HG02938 (cell line): ENCODE results near the gene RANBP9.
A peak's percentile ranks its signal among the peaks of the same experiment; 100 is the strongest.

Source experiments
- ATAC-seq: cut with Tn5 transposase; IDR thresholded peaks from one replicate; pipeline ENCODE4 v1.9.1; 2021; ENCODE audit warnings: mild to moderate bottlenecking, moderate library complexity; ENCODE audit not compliant: unreplicated experiment

The RANBP9 gene

DNA sequence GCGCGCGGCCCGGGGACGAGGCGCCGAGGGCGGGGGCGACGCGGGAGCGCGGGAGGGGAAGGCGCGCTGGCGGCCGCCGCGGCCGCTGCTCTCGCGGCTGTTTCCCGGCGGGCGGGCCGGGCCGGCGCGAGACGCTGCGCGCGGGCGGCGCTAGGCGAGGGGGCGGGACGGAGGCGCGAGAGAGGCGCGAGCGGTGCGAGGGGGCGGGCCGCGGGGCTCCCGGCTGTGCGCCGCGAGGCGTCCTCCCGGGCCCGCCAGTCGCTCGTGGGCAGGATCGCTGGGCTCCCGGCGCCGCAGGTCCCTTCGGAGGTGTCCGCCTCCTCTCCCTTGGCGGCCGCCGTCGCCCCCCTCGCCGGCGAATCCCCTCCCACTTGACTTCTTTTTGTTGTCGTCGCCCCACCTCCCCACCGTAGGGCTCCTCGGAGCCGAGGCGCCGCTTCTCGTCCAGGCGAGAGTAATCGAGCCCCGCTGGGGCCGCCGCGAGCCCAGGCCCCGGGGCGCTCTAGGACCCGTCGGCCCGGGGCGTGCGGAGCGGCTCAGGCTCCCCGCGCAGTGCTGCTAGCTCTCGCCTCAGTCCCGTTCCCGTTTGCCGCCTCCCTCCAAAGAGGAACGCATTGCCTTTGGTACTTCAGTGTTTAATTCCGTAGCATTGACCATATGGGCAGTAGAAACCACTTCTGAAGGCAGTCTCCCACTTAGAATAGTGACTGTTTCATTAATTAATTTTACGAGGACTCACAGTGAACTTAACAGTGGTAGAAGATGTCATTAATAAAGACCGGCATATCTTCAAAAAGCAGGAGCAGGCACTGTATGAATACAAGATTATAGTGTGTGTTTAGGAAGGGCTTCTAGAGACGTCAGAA, at the start of gene RANBP9:
TSS of gene RANBP9 (minus strand) at position 103 of the 866 bp plus-strand sequence. CDS start 330 bp downstream, outside the sequence.
- peak; percentile 65 for ATAC-seq

DNA sequence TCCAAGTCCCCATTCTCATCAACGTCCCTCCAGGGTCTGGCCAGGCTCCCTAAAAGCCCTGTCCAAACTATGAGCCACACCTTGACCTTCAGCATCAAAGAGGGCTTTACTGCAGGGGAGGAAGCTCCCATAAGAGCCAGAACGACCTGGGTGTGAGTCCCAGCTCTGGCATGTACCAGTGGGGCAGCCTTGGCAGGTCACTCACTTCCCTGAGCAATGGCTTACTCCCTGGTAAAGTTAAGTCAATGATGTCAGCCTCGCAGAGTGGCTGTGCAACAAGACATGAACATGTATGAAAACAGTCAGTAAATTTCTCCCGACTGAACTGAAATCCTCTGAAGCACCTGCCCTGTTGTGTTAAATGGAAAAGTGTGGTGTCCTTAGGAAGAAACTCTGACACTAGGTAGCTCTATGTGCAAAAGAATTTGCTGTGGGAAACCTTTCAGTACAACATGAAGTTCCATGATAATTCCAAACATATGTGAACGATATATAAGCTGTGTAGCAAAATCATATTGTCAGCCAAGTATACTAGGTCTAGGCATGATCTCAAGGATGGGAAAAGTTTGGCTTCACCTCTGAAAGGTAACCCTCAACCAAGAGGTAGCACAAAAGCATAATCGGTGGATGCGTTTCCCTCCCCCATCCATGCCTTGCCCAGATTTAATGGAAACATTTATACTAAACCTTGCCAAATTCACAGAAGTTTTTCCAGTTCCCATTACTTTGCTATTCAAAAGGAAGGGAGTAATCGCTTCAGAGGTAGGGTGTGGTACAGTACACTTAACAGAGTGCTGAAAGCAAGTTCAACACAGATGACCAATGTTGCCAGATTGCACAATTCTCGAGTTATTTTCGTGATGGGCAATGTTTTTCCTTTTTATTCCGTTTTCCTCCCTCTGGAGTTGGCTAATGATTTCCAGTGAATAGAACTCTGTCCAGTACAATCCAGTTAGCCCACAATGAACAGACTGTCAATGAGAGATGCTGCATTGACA, 49.0 kb upstream of the RANBP9 start:
- no peak for ATAC-seq

DNA sequence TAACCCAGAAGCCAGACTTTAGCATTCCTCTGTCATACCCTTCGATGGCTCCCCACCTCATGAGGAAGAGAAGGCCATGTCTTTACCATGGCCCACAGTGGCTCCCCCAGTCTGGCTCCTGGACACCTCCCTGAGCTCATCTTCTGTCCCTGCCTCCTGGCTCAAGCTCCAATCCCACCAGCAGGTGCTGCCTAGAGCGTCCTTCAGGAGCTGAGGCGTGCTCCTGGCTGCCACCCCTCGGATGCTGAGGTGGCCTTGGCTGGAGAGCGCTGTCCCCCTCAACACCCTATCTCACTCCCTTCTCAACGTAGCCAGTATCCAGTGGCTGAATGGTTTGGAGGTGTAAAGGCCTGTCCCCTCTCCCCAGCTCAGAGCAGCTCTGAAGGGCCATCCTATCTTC, 47.4 kb upstream of the RANBP9 start:
- ATAC-seq = no peak

DNA sequence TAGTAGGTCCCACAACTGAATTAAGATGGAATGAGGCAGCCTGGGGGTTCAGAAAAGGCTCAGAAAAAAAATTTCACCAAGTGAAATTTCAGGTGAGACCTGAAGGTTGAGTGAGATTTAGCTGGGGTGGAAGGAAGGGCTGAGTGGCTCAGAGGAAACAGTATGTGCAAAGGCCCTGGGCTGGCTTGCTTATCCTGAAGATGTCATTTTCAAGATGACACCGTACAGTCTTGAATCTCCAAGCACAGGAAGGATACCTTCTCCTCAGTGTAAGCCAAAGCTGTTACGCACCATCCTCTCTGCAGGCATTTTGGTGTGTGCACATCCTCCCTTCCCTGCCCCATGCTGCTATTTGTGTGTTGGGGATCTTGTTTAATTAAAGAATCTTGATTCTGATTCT, 43.0 kb upstream of the RANBP9 start:
- no peak for ATAC-seq

DNA sequence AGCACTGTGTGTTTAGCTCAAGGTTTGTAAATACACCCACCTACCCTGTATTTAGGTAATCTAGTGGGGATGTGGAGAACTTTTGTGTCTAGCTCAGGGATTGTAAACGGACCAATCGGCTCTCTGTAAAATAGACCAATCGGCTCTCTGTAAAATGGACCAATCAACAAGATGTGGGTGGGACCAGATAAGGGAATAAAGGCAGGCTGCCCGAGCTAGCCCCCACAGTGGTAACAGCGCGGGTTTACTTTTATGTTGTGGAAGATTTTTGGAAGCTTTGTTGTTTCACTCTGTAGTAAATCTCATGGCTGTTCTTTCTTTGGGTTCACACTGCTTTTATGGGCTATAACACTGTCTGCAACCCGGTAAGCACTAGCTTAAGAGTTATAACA, 32.1 kb upstream of the RANBP9 start:
- ATAC-seq = no peak

DNA sequence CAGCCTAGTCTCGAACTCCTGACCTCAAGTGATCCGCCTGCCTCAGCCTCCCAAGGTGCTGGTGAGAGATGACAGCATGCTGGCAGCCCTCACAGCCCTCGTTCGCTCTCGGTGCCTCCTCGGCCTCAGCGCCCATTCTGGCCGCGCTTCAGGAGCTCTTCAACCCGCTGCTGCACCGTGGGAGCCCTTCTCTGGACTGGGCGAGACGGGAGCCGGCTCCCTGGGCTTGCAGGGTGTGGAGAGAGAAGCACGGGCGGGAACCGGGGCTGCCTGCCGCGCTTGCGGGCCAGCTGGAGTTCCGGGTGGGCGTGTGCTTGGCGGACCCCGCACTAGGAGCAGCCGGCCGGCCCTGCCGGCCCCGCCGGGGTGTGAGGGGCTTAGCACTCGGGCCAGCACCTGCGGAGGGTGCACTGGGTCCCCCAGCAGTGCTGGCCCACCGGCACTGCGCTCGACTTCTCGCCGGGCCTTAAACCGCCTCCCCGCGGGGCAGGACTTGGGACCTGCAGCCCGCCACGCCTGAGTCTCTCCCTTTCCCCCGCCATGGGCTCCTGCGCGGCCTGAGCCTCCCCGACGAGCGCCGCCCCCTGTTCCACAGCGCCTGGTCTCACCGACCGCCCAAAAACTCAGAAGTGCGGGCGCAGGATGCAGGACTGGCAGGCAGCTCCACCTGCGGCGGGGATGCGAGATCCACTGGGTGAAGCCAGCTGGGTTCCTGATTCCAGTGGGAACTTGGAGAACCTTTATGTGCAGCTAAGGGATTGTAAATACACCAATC, 31.5 kb upstream of the RANBP9 start:
- no peak for ATAC-seq

DNA sequence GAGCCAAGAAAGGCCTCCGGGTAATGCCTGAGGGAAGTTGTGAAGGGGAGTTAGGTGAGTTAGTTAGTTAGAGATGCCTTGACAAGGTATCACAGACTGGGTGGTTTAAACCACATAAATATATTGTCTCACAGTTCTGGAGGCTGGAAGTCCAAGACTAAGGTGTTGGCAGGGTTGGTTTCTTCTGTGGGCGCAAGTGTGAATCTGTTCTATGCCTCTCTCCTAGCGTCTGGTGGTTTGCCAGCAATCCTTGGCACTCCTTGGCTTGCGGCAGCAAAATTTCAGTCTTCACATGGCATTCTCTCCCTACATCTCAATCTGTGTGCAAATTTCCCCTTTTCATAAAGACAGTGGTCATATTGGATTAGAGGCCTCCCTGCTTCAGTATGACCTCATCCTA, 29.7 kb upstream of the RANBP9 start:
- ATAC-seq = no peak

DNA sequence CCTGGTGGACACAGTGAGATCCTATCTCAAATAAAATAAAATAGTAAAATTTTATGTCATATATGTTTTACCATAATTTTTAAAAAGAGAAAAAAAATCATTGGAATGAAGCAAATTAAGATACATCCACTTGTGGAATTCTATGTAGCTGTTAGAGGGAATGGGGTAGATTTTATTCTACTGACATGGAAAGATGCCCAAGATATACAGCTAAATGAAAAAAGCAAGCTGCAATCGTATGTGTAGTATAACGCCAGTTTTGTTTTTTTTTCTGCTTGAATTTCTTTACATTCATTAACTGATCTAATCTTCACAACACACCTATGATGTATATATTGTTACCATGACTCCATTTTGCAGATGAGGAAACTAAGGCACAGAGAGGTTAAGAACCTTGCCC, 23.4 kb upstream of the RANBP9 start:
- ATAC-seq = no peak

DNA sequence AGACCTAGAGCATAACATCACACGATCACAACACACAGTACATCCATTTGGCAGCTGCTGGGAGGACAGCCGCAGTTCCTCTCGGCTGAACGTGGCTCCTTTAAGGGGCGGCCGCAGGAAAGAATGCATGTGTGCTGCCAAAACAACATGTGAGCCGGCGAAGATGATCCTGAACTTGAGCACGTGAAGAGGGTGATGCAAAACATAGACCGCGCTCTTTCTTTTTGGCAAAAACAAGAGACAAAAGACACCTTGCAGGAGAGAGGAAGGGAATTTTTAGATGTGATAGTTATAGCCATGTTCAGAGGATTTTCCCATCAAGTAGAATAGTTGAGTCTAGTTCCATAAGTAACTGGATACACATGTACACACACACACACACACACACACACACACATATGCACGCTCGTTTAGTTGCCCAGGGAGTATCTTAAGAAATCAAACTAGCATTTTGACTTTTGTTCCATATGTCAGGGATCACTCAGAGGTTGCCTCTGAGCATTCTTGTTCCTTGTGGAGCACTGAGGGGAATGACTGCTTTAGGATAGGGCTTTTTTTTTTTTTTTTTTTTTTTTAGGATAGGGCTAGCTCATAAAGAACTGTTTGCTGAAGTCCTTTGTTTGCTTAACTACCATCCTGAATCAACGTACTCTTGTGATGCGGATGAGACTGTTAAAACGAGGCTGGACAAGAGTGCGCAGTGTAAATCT, 21.7 kb upstream of the RANBP9 start:
- ATAC-seq = no peak

DNA sequence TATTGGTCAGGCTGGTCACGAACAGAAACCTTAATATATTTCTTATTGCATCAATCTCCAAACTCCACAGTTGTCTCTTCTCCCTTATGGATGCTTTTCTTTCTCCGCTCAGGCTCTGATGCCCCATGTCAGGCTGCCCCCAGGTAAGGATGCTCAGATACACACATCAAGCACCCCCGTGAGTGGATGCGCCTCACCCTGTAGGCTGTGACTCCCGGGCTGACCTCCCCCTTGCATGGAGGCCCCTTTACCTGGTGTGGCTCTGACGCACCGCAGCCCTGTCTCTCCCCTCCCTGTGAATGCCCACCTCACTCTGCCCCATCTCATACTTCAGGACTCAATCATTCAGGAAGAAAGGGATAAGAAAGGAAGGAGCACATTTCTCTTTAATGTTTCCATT, 19.1 kb upstream of the RANBP9 start:
- no peak for ATAC-seq

DNA sequence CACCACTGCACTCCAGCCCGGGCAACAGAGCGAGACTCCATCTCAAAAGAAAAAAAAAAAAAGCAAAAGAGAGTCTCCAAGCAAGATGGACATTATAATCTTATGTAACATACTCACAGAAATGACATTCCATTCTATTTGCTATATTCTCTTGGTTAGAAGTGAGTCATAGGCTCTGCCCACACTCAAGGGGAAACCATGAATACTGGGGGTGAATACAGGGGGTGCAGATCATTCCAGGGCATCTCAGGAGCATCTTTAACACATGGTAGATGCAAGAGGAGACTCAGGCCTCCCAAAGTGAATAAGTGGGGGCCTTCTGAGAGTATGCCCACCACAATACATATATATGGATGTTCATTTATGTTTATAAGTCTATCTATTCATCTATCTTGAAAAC, 18.3 kb upstream of the RANBP9 start:
- no peak for ATAC-seq

DNA sequence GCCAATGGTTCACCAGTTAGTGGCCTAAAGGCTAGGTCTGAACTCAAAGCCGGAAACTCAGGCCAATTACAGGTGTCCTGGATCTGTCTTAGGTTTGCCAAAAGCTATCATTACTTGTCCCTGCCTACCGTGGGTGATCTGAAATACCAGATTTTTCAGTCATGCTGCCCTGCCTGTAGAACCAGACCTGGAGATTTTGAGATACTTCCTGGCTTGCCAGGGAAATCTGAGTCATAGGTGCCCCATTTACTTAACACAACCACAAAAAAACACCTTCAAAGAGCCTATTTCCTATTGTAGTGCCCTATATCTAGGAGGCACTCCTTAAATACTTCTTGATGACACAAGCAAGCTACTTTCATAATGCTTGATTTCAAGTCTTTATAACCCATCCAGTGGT, 13.9 kb upstream of the RANBP9 start:
- no peak for ATAC-seq

DNA sequence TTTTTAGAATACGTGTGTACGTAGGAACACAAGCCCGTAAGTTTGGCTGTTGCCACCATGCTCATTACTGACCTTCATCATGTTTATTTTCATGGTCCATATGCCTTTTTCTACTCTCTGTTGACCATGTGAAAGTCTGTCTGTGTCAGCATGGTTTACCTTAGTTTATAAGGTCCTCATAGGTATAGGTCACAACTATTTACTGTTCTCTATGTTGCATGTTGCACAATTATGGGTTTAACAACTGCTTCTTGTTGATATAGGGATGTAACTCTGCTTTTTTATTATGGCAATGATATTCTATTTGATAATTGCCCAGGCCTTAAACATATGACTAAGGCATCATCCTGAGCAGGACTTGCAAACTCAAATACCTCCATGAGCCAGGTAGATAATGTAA, 13.4 kb upstream of the RANBP9 start:
- ATAC-seq = no peak

DNA sequence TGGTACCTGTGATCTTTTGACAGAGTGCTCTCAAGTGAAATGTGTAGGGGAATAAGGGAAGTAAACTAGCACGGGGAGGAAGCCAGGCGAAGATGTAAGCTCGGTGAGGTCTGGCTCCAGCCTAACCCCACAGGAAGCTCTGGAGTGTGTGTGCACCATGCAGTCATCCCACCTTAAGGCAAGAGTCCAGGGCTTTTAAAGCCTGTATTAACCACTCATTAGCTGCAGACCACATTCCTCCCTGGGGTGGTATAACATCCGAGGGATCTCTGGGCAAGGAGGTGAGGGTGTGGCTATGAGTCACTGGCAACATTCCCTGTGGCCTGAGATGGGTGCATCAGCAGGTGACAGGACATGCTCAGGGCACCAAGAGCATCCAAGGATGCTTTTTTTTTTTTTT, 12.5 kb upstream of the RANBP9 start:
- no peak for ATAC-seq

DNA sequence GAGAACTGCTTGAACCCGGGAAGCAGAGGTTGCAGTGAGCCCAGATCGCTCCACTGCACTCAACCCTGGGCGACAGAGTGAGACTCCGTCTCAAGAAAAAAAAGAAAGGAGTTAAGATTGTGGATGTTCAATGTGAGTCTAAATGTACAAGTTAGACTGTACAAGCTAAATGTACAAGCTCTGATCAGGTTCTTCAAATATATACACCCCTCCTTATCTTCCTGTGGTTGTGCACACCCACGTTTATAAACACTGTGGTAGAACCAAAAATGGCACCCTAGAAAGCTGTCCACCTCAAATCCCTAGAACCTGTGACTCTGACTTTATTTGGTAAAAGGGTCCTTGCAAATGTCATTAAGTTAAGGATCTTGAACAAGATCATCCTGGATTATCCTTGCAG, 11.2 kb upstream of the RANBP9 start:
- no peak for ATAC-seq

DNA sequence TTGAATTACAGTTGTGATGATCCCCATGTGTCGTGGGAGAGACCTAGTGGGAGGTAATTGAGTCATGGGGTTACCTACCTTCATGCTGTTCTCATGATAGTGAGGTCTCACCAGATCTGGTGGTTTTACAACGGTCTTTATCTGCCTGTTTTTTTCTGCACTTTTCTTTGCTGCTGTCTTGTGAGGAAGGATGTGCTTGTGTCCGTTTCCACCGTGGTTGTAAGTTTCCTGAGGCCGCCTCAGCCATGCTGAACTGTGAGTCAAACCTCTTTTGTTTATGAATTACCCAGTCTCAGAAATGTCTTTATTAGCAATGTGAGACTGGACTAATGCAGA, 6.5 kb upstream of the RANBP9 start:
- ATAC-seq = no peak

DNA sequence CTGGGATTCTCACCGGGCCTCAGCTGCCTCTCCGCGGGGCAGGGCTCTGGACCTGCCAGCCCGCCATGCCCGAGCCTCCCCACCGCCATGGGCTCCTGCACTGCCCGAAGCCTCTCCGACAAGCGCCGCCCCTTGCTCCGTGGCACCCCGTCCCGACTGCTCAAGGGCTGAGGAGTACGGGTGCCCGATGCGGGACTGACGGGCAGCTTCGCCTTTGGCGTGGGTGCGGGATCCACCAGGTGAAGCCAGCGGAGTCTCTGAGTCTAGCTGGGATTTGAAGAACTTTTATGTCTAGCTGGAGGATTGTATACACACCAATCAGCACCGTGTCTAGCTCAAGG, 5.3 kb upstream of the RANBP9 start:
- no peak for ATAC-seq

DNA sequence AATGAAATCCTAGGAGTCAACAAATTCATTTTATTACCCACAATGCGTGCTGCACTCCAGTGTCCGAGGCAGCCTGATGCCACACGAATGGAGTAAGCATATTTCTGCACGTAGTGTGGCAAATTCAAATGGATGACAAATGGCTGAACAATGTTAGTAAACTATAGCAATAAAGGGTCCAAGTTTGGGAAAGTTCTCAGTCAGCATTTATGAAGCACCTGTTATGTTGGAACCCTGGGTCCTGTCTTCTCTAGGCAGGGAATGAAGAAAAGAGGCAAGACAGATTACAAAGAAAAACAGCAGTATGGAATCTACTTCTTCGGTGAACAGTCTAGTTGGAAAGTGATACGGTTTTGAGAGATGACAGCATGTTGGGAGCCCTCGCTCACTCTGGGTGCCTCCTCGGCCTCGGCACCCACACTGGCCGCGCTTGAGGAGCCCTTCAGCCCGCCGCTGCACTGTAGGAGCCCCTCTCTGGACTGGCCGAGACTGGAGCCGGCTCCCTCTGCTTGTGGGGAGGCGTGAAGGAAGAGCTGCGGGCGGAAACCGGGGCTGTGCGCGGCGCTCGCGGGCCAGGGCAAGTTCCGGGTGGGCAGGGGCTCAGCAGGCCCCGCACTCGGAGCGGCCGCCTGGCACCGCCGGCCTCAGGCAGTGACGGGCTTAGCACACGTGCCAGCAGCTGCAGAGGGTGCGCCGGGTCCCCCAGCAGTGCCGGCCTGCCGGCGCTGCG, 4.8 kb upstream of the RANBP9 start:
- ATAC-seq = no peak

DNA sequence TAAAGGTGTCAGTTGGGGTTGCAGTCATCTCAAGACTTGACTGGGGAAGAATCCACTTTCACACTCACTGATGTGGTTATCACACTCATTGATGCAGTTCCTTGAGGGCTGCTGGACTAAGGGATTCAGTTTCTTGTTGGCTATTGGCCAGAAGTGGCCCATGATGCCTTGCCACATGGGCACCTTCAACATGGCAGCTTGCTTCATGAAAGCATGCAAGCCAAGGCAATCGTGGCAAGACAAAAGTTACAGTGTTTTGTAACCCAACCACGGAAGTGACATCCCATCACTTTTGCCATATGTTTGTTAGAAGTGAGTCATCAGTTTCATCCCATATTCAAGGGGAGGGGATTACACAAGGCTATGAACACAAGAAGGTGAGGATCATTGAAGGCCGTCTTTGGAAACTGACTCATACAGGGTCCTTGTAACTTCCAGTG, 3.8 kb upstream of the RANBP9 start:
- no peak for ATAC-seq

DNA sequence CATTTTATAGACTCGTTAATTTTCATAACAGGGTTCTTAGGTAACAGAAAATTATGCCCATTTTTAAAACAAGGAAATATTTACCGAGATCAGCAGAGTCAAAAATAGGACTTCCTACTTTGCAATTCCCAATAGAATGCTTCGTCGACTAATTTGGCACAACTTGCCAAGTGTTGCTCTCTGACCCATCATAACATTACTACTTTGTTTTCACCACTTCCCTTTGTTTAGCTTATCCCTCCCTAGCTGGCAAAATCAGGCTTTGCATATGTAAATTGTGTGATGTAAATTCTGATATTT, 914 bp upstream of the RANBP9 start:
- ATAC-seq = no peak
